ENCODE data around the gene ADIPOR1.

GRCh38 chr1:202915146-202915545 is 43.0 kb downstream of the ADIPOR1 start:
- no peak for TF ChIP-seq CTCF (IDR thresholded peaks at IDR 0.05)
- no peak for TF ChIP-seq ZFX (IDR thresholded peaks at IDR 0.05; ENCODE audit: borderline replicate concordance)
